Activated CD4-positive, alpha-beta T cell treated with anti-CD3 and anti-CD28 coated beads, Interleukin-2, amount 50 U/mL, for 48 hours (primary cell): ENCODE data around the gene PSMD1.
"Not testable (repeated sequence)": the region's sequence is repeated elsewhere in the genome, so short reads cannot be mapped to it uniquely, and the experiment has no call there.

Experiments used
- DNase-seq, 2 experiments: peaks; one replicate each; pipeline ENCODE4 v3.0.0-alpha.2; 2020

Gene PSMD1

GRCh38 chr2:231117922-231118613 lies 61.4 kb downstream of the PSMD1 start:
- no peak for DNase-seq

- no peak for DNase-seq
Measured at GRCh38 chr2:231118614-231118942, 61.9 kb downstream of the PSMD1 start.

- no peak for DNase-seq
Measured at GRCh38 chr2:231123362-231123898, 66.8 kb downstream of the PSMD1 start.

- DNase-seq = no peak
Measured at GRCh38 chr2:231124838-231125568, 68.3 kb downstream of the PSMD1 start, which contains the start of gene HTR2B. TSS of gene HTR2B (minus strand) at chr2:231125042. CDS start at chr2:231123764, 1,278 bp downstream.

- DNase-seq = no peak
Measured at GRCh38 chr2:231126123-231126522, 69.5 kb downstream of the PSMD1 start.

GRCh38 chr2:231127480-231127879 lies 70.8 kb downstream of the PSMD1 start:
- DNase-seq = no peak

GRCh38 chr2:231127936-231128335 lies 71.3 kb downstream of the PSMD1 start:
- no peak for DNase-seq

GRCh38 chr2:231128541-231128940 lies 71.9 kb downstream of the PSMD1 start:
- no peak for DNase-seq

- no peak for DNase-seq
Measured at GRCh38 chr2:231129216-231129615, 72.5 kb downstream of the PSMD1 start.

GRCh38 chr2:231130336-231131056 lies 73.8 kb downstream of the PSMD1 start:
- DNase-seq = no peak

- no peak for DNase-seq
Measured at GRCh38 chr2:231132129-231132528, 75.5 kb downstream of the PSMD1 start.

GRCh38 chr2:231133365-231134099 lies 76.9 kb downstream of the PSMD1 start:
- DNase-seq = no peak

- DNase-seq = no peak
Measured at GRCh38 chr2:231134910-231135655, 78.4 kb downstream of the PSMD1 start.

GRCh38 chr2:231138699-231139098 lies 82.0 kb downstream of the PSMD1 start:
- DNase-seq = no peak

- DNase-seq = no peak
Measured at GRCh38 chr2:231139796-231140195, 83.1 kb downstream of the PSMD1 start.

- not testable (repeated sequence) for DNase-seq
Measured at GRCh38 chr2:231140808-231141207, 84.1 kb downstream of the PSMD1 start.

GRCh38 chr2:231144896-231145295 lies 88.2 kb downstream of the PSMD1 start:
- DNase-seq = no peak

GRCh38 chr2:231146665-231147064 lies 90.0 kb downstream of the PSMD1 start:
- no peak for DNase-seq

- DNase-seq = no peak
Measured at GRCh38 chr2:231152800-231153557, 96.3 kb downstream of the PSMD1 start.

GRCh38 chr2:231159306-231159705 lies 102.6 kb downstream of the PSMD1 start:
- no peak for DNase-seq

GRCh38 chr2:231160701-231161100 lies 104.0 kb downstream of the PSMD1 start:
- no peak for DNase-seq
